ENCODE measurements around the gene MFSD11.

DNA sequence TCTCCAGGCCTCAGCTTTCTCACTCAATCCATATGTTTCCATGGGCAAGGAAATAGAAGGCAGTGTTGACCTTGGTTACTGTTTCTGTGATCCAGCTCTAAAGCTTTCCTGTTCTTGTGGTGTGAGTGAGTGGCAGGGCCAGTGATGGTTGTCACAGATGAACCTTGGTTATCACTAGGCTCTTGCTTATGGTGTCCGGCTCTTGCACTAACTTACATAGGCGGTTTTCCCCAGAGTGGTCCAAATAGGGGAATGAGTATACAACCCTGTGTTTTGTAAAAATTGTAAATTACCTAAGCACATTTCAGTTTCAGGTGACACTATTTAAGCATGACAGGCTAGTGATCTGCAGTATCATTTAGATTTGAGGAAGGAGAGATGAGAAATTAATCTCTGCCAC lies 6.8 kb downstream of the MFSD11 start:
- TF ChIP-seq TCF12 (IDR thresholded peaks at IDR 0.05; ENCODE audit: low read depth) (no peak), EP300 (IDR thresholded peaks at IDR 0.05; ENCODE audit: borderline replicate concordance) (no peak), YY1 (IDR thresholded peaks at IDR 0.05; ENCODE audit: low read depth) (no peak), EGR1 (IDR thresholded peaks at IDR 0.05) (no peak)
- TF ChIP-seq, protein P1, sequence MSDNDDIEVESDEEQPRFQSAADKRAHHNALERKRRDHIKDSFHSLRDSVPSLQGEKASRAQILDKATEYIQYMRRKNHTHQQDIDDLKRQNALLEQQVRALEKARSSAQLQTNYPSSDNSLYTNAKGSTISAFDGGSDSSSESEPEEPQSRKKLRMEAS (IDR thresholded peaks at IDR 0.05), result no peak
